HCT116 (cell line): Measurements from ENCODE around the gene DAP. TPM values are rescaled to one million over a fixed set of nuclear protein-coding genes. Genes with fewer than 3 reads are reported as not detected.
A peak's percentile ranks its signal among the peaks of the same experiment; 100 is the strongest.
"Not testable (repeated sequence)": the region's sequence is repeated elsewhere in the genome, so short reads cannot be mapped to it uniquely, and the experiment has no call there.

Experiments used
- ATAC-seq: fragments of 200-7000 bp; cut with Tn5 transposase; 2 replicates; pipeline ENCODE4 v1.9.1; 2020; ENCODE audit warnings: mild to moderate bottlenecking, moderate library complexity
- BruUV-seq: library from RNA; stranded (reverse); fragments of 400-500 nt; replicated peaks from 2 replicates; lab custom pipeline; 2021; lab: Mats Ljungman, UMichigan
- CTCF ChIA-PET: fragments of 300-600 bp; sonication (Branson Sonifier 250); formaldehyde crosslinking; loops from one replicate; lab custom pipeline; 2021; ENCODE audit warnings: antibody characterized with exemption; lab: Charles Lee
- POLR2A ChIA-PET: fragments of 300-600, 350-600 bp; sonication (Branson Sonifier 250); formaldehyde crosslinking; loops from one replicate; lab custom pipeline; 2021; ENCODE audit warnings: antibody characterized with exemption; lab: Charles Lee
- RAD21 ChIA-PET, 2 experiments: fragments of 300-600 bp; sonication (Branson Sonifier 250); formaldehyde crosslinking; loops; one replicate each; lab custom pipeline; 2023; ENCODE audit warnings: low total read pairs in 2 of 2; ENCODE audit not compliant: uncharacterized antibody in 2 of 2, unreplicated experiment in 2 of 2, low non-redundant PET in 1 of 2; lab: Charles Lee
- DNase-seq: peaks from one replicate; pipeline ENCODE4 v3.0.0-alpha.2; 2010; ENCODE audit warnings: low read depth, low spot score
- H2AFZ ChIP-seq: fragments of 200-600 bp; shearing (Covaris generic), sonication (generic); 2 replicates; pipeline ENCODE4 v1.6.1; 2017; ENCODE audit warnings: low read depth, mixed run types, mixed read lengths, antibody characterized with exemption, low read length; ENCODE audit not compliant: poor library complexity, severe bottlenecking
- H3K27ac ChIP-seq: 2 replicates; pipeline ENCODE4 v1.5.1; 2012; ENCODE audit warnings: low read depth, low read length
- H3K27me3 ChIP-seq: fragments of 200-600 bp; sonication (generic); 2 replicates; pipeline ENCODE4 v1.6.1; 2016; ENCODE audit warnings: mixed run types, low read length, mixed read lengths; ENCODE audit not compliant: insufficient read depth
- H3K36me3 ChIP-seq, 2 experiments: fragments of 200-500 bp in 1 of 2; fragments of 200-600 bp in 1 of 2; sonication (Bioruptor generic) in 1 of 2; sonication (generic) in 1 of 2; 2 replicates each; pipeline versions ENCODE4 v1.5.1 to v1.6.1; 2014 to 2016; ENCODE audit warnings: low read length in 2 of 2, inconsistent platforms in 1 of 2, mixed read lengths in 1 of 2, mixed run types in 1 of 2; ENCODE audit not compliant: insufficient read depth in 2 of 2, control insufficient read depth in 1 of 2
- H3K4me1 ChIP-seq, 2 experiments: fragments of 200-600 bp in 1 of 2; sonication (generic) in 1 of 2; 2 replicates each; pipeline versions ENCODE4 v1.5.1 to v1.6.1; 2012 to 2017; ENCODE audit warnings: low read length in 2 of 2, inconsistent platforms in 1 of 2, mild to moderate bottlenecking in 1 of 2, mixed read lengths in 1 of 2, mixed run types in 1 of 2, moderate library complexity in 1 of 2; ENCODE audit not compliant: insufficient read depth in 2 of 2, control insufficient read depth in 1 of 2
- H3K4me2 ChIP-seq: fragments of 200-600 bp; sonication (generic); 2 replicates; pipeline ENCODE4 v1.6.1; 2017; ENCODE audit warnings: mixed run types, low read length, mixed read lengths
- H3K4me3 ChIP-seq, 2 experiments: fragments of 200-600 bp in 1 of 2; sonication (generic) in 1 of 2; replicated peaks in 1 of 2; 2 replicates each; pipeline ENCODE4 v1.5.1; 2011 to 2016; ENCODE audit warnings: low read length in 2 of 2, control low read depth in 1 of 2, low read depth in 1 of 2, mild to moderate bottlenecking in 1 of 2, mixed read lengths in 1 of 2, mixed run types in 1 of 2
- H3K79me2 ChIP-seq: fragments of 200-600 bp; sonication (generic); 2 replicates; pipeline ENCODE4 v1.6.1; 2017; ENCODE audit warnings: mild to moderate bottlenecking, mixed run types, low read length, moderate library complexity, mixed read lengths; ENCODE audit not compliant: insufficient read depth
- H3K9ac ChIP-seq: fragments of 200-600 bp; sonication (generic); 2 replicates; pipeline ENCODE4 v1.6.1; 2016; ENCODE audit warnings: low read length, mixed read lengths
- H3K9me2 ChIP-seq: fragments of 200-600 bp; sonication (generic), shearing (Covaris generic); 2 replicates; pipeline ENCODE4 v1.6.1; 2017; ENCODE audit warnings: mixed run types, mild to moderate bottlenecking, moderate library complexity; ENCODE audit not compliant: insufficient read depth
- H3K9me3 ChIP-seq, 2 experiments: fragments of 200-500 bp in 1 of 2; fragments of 200-600 bp in 1 of 2; sonication (Bioruptor generic) in 1 of 2; sonication (generic) in 1 of 2; 2 replicates each; pipeline ENCODE4 v1.6.1; 2014 to 2017; ENCODE audit warnings: low read length in 2 of 2, mixed read lengths in 2 of 2, inconsistent platforms in 1 of 2, low read depth in 1 of 2, mild to moderate bottlenecking in 1 of 2, mixed run types in 1 of 2, moderate library complexity in 1 of 2; ENCODE audit not compliant: control insufficient read depth in 1 of 2, insufficient read depth in 1 of 2
- H4K20me1 ChIP-seq: fragments of 200-600 bp; sonication (generic), shearing (Covaris generic); 2 replicates; pipeline ENCODE4 v1.6.1; 2017; ENCODE audit warnings: mixed run types, mild to moderate bottlenecking, moderate library complexity; ENCODE audit not compliant: insufficient read depth
- JUND ChIP-seq: IDR thresholded peaks from 2 replicates; pipeline ENCODE4 v1.6.1; 2012
- POLR2A ChIP-seq: IDR thresholded peaks from 2 replicates; pipeline ENCODE4 v1.7.0; 2011; ENCODE audit warnings: borderline replicate concordance; ENCODE audit not compliant: insufficient read depth, insufficient read length; ENCODE audit errors: extremely low read depth
- POLR2AphosphoS5 ChIP-seq: IDR thresholded peaks from 2 replicates; pipeline ENCODE4 v1.6.1; 2011; ENCODE audit warnings: mild to moderate bottlenecking, low read depth, low read length, moderate library complexity
- RAD21 ChIP-seq: IDR thresholded peaks from 2 replicates; pipeline ENCODE4 v1.6.1; 2012; ENCODE audit warnings: low read depth, mild to moderate bottlenecking
- REST ChIP-seq: IDR thresholded peaks from 2 replicates; pipeline ENCODE4 v1.6.1; 2012; ENCODE audit warnings: low read depth
- SIN3A ChIP-seq: IDR thresholded peaks from 2 replicates; pipeline ENCODE4 v1.6.1; 2012; ENCODE audit warnings: low read depth
- TCF7L2 ChIP-seq: IDR thresholded peaks from 2 replicates; pipeline ENCODE4 v1.7.0; 2011; ENCODE audit warnings: borderline replicate concordance, inconsistent platforms; ENCODE audit not compliant: insufficient read depth, insufficient read length; ENCODE audit errors: extremely low read depth
- intact Hi-C: fragments of 100-400 bp; cut with micrococcal nuclease; formaldehyde crosslinking; loops from 2 replicates; pipeline ENCODE4 v1.10.0; 2022
- total RNA-seq: library from RNA; stranded (reverse); gene quantifications from one replicate; pipeline ENCODE4 v1.2.1, GENCODE V29; 2021; ENCODE audit not compliant: unreplicated experiment

Gene DAP
- total RNA-seq, 1 experiment from 2014 or later = 59.1 TPM

GRCh38 chr5:10724781-10725507 lies 36.1 kb downstream of the DAP start (continued):
- TF ChIP-seq REST = no peak
- TF ChIP-seq POLR2AphosphoS5 = no peak
- peak; percentile 24; the same call in 1 of the 2 replicates for TF ChIP-seq RAD21
- TF ChIP-seq POLR2A = no peak

- Histone ChIP-seq H3K27ac (peak overlapping the region; percentile 96; the same call in 1 of the 2 replicates), H3K79me2 (peaks cover 8% of the 10 kb centered on the region; the same call in 1 of the 2 replicates)
- intact Hi-C loops = no loop called here
These were observed 37.5 kb downstream of the DAP start for GRCh38 chr5:10723514-10723913.

GRCh38 chr5:10720766-10721165 lies 40.3 kb downstream of the DAP start:
- H3K9me2 ChIP-seq, H3K9ac ChIP-seq, H4K20me1 ChIP-seq, H3K27ac ChIP-seq, H3K79me2 ChIP-seq, CTCF ChIA-PET, intact Hi-C loops, H2AFZ ChIP-seq, ATAC-seq, RAD21 ChIA-PET, H3K27me3 ChIP-seq, DNase-seq, H3K4me3 ChIP-seq, H3K36me3 ChIP-seq, POLR2A ChIA-PET, BruUV-seq, H3K9me3 ChIP-seq: not testable (repeated sequence)
- Histone ChIP-seq H3K4me2 (peak overlapping the region; percentile 46), H3K4me1 (peaks cover 26 to 52% of the 10 kb centered on the region in 2 experiments)

More at GRCh38 chr5:10723514-10723913, 37.5 kb downstream of the DAP start:
- Histone ChIP-seq H2AFZ (no peak overlapping the region), H3K4me3 (no peak overlapping the region), H3K4me1 (peaks cover 44 to 70% of the 10 kb centered on the region in 2 experiments), H3K4me2 (no peak overlapping the region), H3K36me3 (no peaks in the 10 kb centered on the region), H3K9me3 (no peaks in the 10 kb centered on the region)
- BruUV-seq = no TSS peak
- ATAC-seq = no peak
- RAD21 ChIA-PET = no interaction called here
- POLR2A ChIA-PET = no interaction called here
- CTCF ChIA-PET = interaction anchor here (2.2 kb wide), 1 partner anchor 19 kb away, joined by 37 read pairs; no protein-coding TSS in a partner anchor
- no peak for TF ChIP-seq JUND
- no peak for TF ChIP-seq TCF7L2
- no peak for TF ChIP-seq SIN3A
- TF ChIP-seq, all 23 proteins: peak for 0
- DNase-seq = no peak
- H3K27me3 ChIP-seq = no peaks in the 10 kb centered on the region
- no peaks in the 10 kb centered on the region for H3K9me2 ChIP-seq
- no peak overlapping the region for H3K9ac ChIP-seq
- H4K20me1 ChIP-seq = no peaks in the 10 kb centered on the region
